Right lobe of liver (tissue), 6 donors: ENCODE data around the gene RBMS3. TPM values are rescaled to one million over a fixed set of nuclear protein-coding genes. Genes with fewer than 3 reads are reported as not detected.
"Not testable (repeated sequence)": the region's sequence is repeated elsewhere in the genome, so short reads cannot be mapped to it uniquely, and the experiment has no call there.

ENCODE experiments used
- ATAC-seq, 4 donors: fragments of 200-7000 bp; cut with Tn5 transposase; one replicate each; pipeline ENCODE4 v1.9.1; 2020; ENCODE audit warnings: mild to moderate bottlenecking in 4 of 4, moderate library complexity in 4 of 4
- DNase-seq, 3 donors: peaks; one replicate each; pipeline ENCODE4 v3.0.0-alpha.2; 2020
- H3K27ac ChIP-seq, 3 donors: fragments of 200-600 bp; one replicate each; pipeline ENCODE4 v1.8.0; 2022
- H3K27me3 ChIP-seq, 2 donors: fragments of 200-600 bp; one replicate each; pipeline ENCODE4 v1.8.0; 2022
- H3K36me3 ChIP-seq, 4 donors: fragments of 200-600 bp; sonication (generic) in 1 of 4; one replicate each; pipeline versions ENCODE4 v1.5.1 to v1.8.0; 2017 to 2022; ENCODE audit warnings: control low read depth in 1 of 4
- H3K4me1 ChIP-seq, 4 donors: fragments of 200-600 bp; sonication (generic) in 1 of 4; one replicate each; pipeline versions ENCODE4 v1.5.1 to v1.8.0; 2017 to 2022; ENCODE audit warnings: control low read depth in 1 of 4
- H3K4me3 ChIP-seq, 3 donors: fragments of 200-600 bp; one replicate each; pipeline ENCODE4 v1.8.0; 2022
- H3K9me3 ChIP-seq, 4 donors: fragments of 200-600 bp; sonication (generic) in 1 of 4; one replicate each; pipeline versions ENCODE4 v1.5.1 to v1.8.0; 2017 to 2022; ENCODE audit warnings: control low read depth in 1 of 4
- CTCF ChIP-seq, 4 donors: fragments of 200-600 bp in 3 of 4; fragments of 450-650 bp in 1 of 4; IDR thresholded peaks; one replicate each; pipeline versions ENCODE4 v1.5.1 to v1.8.0; 2016 to 2022; ENCODE audit warnings: antibody characterized with exemption in 4 of 4, mild to moderate bottlenecking in 2 of 4
- POLR2A ChIP-seq: fragments of 450-650 bp; IDR thresholded peaks from one replicate; pipeline ENCODE4 v1.6.1; 2017; ENCODE audit warnings: antibody characterized with exemption, mild to moderate bottlenecking
- WGBS: methylation state at CpG from one replicate; pipeline ENCODE4 v1.1.6; 2018; ENCODE audit warnings: low coverage, low lambda C conversion rate; ENCODE audit not compliant: insufficient coverage; ENCODE audit errors: missing lambda C conversion rate; 5-methylcytosine and 5-hydroxymethylcytosine counted together
- intact Hi-C, 2 donors: fragments of 100-400 bp; cut with DNase I; formaldehyde crosslinking; loops; one replicate each; pipeline versions ENCODE4 v1.11.2 to v1.14.1; 2022
- total RNA-seq, 6 experiments: library from RNA; depleted of rRNA in 2 of 6; stranded (reverse); fragments of >200 nt in 2 of 6; fragmentation: NEBNext Ultra II Directional in 3 of 6; extraction: Animal tissue kit (Norgen Biotek cat#: 25700) in 3 of 6; gene quantifications; one replicate each; pipeline versions ENCODE4 v1.1.0 to v1.2.4, GENCODE V29; 2016 to 2023
- donor health status: DM: no; HTN: yes; CAD: no.
- donor health status: DM: no; HTN: no; CAD: no.
- donor health status: DM: no; HTN: no; CAD: no.
- donor health status: DM: no; HTN: yes; CAD: no.
- donor health status: DM: no; HTN: yes; CAD: no.

Gene RBMS3
- total RNA-seq, 6 experiments from 2014 or later = 6.3 to 11.5 (median 8.3) TPM

DNA sequence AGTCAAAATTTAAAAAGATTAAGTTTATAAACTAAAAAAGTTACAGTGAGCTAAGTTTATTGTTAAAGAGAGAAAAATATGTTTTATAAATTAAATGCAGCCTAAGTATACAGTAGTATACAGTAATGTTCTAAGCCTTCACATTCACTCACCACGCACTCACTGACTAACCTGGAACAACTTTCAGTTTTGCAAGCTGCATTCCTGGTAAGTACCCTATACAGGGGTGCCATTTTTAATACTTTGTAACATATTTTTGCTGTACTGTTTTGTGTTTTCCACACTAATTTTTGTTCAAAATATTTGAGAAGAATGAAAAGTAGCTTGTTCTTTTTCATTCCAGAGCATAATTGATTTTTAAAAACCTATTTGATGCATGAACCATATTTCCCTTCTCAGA, 524.9 kb downstream of the RBMS3 start:
- ATAC-seq = no peak
- 0% methylated on average over 1 of the region's 1 CpG for WGBS

DNA sequence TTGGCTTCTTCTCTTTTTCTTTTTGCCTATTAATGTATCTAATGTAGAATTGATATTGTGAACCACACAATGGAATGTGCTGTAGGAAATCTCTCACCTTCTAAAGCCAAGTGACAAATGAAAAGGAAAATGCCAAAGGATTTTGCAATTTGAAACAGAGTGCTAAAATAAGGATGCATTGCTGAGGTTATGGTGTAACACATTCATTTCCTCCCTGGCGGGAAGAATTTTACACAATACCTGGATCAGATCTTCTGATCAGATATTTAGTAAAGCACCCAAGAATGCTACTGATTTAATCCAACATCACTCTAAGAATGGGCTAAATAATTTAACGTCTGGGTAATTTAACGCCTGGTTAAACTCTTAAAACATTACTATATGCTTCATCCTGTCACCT, 527.5 kb downstream of the RBMS3 start:
- H3K27ac ChIP-seq, H3K4me1 ChIP-seq, H3K27me3 ChIP-seq, DNase-seq, H3K36me3 ChIP-seq, H3K9me3 ChIP-seq, ATAC-seq, intact Hi-C loops, H3K4me3 ChIP-seq: not testable (repeated sequence)
- 55% methylated on average over 3 of the region's 3 CpGs for WGBS

More for the DNA sequence above, 524.9 kb downstream of the RBMS3 start:
- intact Hi-C loops = no loop called here
- Histone ChIP-seq H3K4me3 (no peak overlapping the region), H3K9me3 (no peaks in the 10 kb centered on the region), H3K27ac (no peak overlapping the region), H3K36me3 (no peaks in the 10 kb centered on the region), H3K4me1 (no peaks in the 10 kb centered on the region), H3K27me3 (no peaks in the 10 kb centered on the region)
- TF ChIP-seq CTCF (IDR thresholded peaks at IDR 0.05) = no peak
- TF ChIP-seq POLR2A = no peak
- no peak for DNase-seq

GRCh38 chr3:29822071-29822470, 541.2 kb downstream of the RBMS3 start:
- no peak for ATAC-seq
- no peak overlapping the region for H3K4me3 ChIP-seq
- TF ChIP-seq POLR2A (no peak), CTCF (IDR thresholded peaks at IDR 0.05) (no peak)

DNA sequence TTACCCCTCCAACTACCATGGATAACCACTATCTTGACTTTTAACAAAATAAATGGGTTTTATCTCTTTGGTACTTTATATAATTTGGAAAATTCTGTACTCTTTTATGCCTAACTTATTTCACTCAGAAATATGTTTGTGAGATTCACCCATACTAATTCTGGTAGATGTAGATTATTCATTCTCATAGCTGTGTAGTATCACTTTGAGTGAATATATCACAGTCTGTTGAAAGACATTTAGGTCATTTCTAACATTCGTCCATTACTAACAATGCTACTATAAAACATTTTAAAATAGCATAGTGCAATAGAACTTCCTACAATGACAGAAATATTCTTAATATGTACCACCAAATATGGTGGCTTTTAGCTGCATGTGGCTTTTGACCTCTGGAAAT, 542.4 kb downstream of the RBMS3 start:
- no peak overlapping the region for H3K4me3 ChIP-seq
- TF ChIP-seq CTCF (IDR thresholded peaks at IDR 0.05) = no peak
- no peak for TF ChIP-seq POLR2A
- H3K27me3 ChIP-seq = no peaks in the 10 kb centered on the region
- H3K36me3 ChIP-seq = no peaks in the 10 kb centered on the region
- no peak for DNase-seq
- no peaks in the 10 kb centered on the region for H3K4me1 ChIP-seq
- intact Hi-C loops = no loop called here
- H3K27ac ChIP-seq = no peak overlapping the region
- ATAC-seq = no peak
- H3K9me3 ChIP-seq = no peaks in the 10 kb centered on the region
- 53% methylated on average over 1 of the region's 1 CpG for WGBS

More at GRCh38 chr3:29822071-29822470, 541.2 kb downstream of the RBMS3 start:
- Histone ChIP-seq H3K27me3 (no peaks in the 10 kb centered on the region), H3K27ac (no peak overlapping the region), H3K36me3 (no peaks in the 10 kb centered on the region), H3K4me1 (no peaks in the 10 kb centered on the region), H3K9me3 (no peaks in the 10 kb centered on the region)
- no peak for DNase-seq
- intact Hi-C loops = no loop called here

- no peak overlapping the region for H3K4me3 ChIP-seq
Measured at GRCh38 chr3:29826712-29827111, 545.8 kb downstream of the RBMS3 start.

More at GRCh38 chr3:29826712-29827111, 545.8 kb downstream of the RBMS3 start:
- Histone ChIP-seq H3K27me3 (no peaks in the 10 kb centered on the region), H3K36me3 (no peaks in the 10 kb centered on the region), H3K9me3 (peaks cover 0 to 2% (median 0%) of the 10 kb centered on the region in 4 donors), H3K27ac (no peak overlapping the region), H3K4me1 (no peaks in the 10 kb centered on the region)
- TF ChIP-seq POLR2A (no peak), CTCF (IDR thresholded peaks at IDR 0.05) (no peak)
- ATAC-seq (no peak), DNase-seq (no peak)
- intact Hi-C loops = no loop called here
